NOMO-1 treated with dmso at 0.1 percent for 144 hours (cell line): Measurements from ENCODE around the gene ZDHHC11.
"Not testable (repeated sequence)": the region's sequence is repeated elsewhere in the genome, so short reads cannot be mapped to it uniquely, and the experiment has no call there.

ENCODE experiments used
- DNase-seq: peaks from one replicate; lab custom pipeline; 2025; ENCODE audit not compliant: unreplicated experiment; lab: John Stamatoyannopoulos, UW

Gene ZDHHC11

DNA sequence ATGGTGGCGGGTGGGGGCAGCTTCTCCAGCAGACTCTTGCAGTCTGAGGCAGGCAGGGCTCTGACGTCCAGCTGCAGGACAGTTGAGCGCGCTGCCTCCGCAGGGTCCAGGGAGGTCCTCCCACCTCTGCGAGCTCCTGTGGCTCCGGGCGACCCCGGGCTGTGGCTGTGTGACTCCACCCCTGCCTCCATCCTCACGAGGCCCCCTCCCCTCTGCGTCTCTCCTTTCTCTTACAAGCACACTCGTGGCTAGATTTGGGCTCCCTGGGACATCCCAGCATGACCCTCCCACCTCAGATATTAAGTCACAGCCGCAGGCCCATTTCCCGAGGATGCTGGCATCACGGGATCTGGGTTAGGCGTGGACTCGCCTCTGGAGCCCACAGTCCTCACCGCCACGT lies 100.6 kb downstream of the ZDHHC11 start:
- not testable (repeated sequence) for DNase-seq

DNA sequence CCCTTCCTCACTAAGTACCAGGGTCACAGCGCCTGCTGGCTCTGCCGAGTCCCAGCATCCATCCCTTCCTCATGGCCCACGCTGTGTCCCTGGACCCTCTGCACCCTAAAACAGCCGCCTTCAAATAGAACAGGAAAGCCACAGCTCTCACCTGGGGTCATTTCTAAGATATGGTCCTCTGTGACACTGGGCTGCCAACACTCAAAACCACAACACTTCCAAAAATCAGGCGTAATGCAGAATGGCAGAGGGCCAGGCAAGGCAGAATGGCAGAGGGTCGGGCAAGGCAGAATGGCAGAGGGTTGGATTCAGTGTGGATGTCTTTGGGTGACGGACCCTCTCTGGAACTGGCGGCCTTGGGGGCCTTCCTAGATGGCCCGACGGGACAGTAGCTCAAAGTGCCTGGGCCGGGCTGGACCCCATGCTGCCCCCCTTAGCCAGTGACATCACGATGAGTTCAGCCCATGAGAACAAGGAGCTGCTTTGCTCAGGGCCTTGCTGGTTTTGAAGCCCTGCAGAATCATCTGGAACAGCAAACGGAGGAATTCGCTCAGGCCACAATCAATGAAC lies 101.6 kb downstream of the ZDHHC11 start:
- DNase-seq = no peak

DNA sequence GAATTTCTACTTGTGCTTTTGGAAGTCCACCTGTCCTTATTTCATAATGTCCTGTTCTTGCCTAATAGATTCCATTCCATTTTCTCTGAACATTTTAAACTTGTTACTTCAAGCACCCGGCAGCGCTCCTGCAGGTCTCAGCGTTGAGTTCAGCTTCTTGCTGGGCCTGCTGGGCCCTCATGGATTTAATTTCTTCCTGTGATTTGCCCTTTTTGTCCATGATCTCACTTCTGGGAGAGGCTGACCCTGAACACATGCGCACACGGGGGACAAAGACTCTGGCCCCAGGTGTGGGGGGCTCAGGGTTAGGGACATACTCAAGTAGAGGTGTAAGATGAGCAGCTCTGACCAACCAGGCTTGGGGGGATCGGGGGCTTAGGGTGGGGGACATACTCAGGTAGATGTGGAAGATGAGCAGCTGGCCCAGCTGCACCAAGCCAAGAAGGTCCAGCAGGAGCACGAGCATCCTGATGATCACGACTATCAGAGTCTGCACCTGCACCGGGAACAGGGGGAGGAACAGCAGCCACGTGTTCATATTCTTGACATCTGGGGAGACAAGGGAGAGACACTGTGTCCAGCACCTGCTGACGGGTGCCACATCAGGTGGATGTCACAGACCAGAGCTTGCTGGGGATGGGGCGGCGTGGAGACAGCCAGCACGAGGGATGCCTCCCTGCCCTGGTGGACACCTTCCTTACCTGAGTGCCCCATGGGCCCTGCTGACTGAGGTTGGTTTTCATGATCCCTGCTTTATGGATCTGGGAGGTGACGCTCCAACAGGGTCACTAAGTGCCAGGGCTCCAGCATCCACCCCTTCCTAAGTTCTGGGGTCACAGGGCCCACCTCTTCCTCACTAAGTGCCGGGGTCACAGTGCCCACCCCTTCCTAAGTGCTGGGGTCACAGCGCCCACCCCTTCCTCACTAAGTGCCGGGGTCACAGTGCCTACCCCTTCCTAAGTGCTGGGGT lies 102.5 kb downstream of the ZDHHC11 start:
- DNase-seq = not testable (repeated sequence)

DNA sequence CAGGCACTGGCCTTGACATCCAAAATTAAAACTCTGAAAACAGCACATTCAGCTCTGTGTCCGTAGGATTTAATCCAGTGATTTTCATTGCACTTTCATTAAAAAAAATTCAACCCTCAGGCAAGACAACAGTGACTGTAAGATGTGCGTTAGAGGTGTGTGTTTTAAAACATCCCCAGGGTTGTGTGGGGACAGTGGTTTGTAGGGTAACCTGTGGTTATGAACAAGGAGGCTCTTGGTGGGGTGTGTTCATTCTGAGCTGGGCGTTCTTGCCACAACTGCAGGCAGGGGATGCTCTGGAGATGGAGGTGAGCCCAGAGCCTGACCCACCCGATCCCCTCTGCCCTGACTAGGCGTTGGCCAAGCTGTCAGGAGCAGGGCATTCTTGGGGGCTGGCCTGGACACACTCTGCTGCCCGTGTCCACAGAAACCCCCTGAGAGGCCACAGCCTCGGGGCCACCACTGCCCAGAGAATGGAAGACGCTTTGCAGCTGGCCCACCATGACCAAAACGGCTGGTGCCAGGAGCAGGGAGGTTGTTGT lies 103.4 kb downstream of the ZDHHC11 start:
- DNase-seq = not testable (repeated sequence)

DNA sequence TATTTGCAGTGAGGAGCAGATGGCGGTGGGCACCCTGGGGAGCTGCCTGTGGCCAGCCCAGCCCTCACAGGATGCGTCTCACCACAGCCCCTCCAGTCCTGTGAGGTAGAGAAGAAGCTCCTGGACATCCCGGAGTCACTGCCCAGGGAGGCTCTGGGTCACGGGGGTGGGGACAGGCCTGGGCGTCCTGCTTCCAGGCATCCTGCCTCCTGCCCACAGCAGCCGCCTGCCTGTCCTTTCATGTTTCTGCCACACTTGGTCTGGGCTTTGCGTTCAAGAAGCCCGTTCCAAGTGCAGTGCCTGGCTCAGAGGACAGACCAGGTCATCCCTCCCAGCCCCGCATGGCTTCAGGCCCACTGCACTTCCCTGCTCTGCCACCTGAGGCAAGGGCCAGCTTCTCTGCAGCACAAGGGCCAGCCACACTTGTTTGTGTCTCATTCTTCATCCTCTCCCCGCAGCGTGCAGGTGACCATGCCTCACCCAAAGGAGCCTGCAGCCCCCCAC lies 104.5 kb downstream of the ZDHHC11 start:
- DNase-seq = no peak
